ENCODE data around the gene ERFL.
A peak's percentile ranks its signal among the peaks of the same experiment; 100 is the strongest.
"Not testable (repeated sequence)": the region's sequence is repeated elsewhere in the genome, so short reads cannot be mapped to it uniquely, and the experiment has no call there.

The ERFL gene

DNA sequence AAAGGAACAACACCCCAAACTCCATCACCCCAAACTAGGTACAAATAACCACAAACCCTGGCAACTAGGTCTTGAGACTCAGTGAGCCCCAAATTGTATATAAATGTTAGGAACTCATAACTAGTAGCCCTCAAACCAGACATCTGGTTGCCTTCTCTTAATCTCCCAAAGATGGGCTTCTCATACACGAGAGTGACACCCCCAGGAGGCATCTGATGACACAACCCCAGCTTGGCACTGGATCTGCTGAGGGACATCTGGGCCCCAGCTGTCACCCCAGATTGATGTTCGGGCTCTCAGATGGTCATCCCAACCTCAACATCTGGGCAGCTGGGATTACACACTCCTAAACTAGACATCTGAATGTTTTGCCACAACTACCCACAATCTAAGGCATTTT, 16.1 kb upstream of the ERFL start:
- Histone ChIP-seq H3K4me2 (ENCODE audit: low read length) (no peak overlapping the region), H3K4me1 (no peaks in the 10 kb centered on the region), H3K36me3 (ENCODE audit: control insufficient read depth, insufficient read depth, low read length) (no peaks in the 10 kb centered on the region), H3K9ac (no peak overlapping the region), H2AFZ (no peak overlapping the region), H3K27me3 (ENCODE audit: control insufficient read depth, insufficient read depth, low read length) (no peaks in the 10 kb centered on the region), H3K27ac (no peak overlapping the region), H3K9me3 (ENCODE audit: control insufficient read depth, low read length) (no peaks in the 10 kb centered on the region), H3K4me3 (ENCODE audit: low read depth, low read length) (no peak overlapping the region), H3K79me2 (no peaks in the 10 kb centered on the region)
- TF ChIP-seq, protein P1, sequence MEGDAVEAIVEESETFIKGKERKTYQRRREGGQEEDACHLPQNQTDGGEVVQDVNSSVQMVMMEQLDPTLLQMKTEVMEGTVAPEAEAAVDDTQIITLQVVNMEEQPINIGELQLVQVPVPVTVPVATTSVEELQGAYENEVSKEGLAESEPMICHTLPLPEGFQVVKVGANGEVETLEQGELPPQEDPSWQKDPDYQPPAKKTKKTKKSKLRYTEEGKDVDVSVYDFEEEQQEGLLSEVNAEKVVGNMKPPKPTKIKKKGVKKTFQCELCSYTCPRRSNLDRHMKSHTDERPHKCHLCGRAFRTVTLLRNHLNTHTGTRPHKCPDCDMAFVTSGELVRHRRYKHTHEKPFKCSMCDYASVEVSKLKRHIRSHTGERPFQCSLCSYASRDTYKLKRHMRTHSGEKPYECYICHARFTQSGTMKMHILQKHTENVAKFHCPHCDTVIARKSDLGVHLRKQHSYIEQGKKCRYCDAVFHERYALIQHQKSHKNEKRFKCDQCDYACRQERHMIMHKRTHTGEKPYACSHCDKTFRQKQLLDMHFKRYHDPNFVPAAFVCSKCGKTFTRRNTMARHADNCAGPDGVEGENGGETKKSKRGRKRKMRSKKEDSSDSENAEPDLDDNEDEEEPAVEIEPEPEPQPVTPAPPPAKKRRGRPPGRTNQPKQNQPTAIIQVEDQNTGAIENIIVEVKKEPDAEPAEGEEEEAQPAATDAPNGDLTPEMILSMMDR (IDR thresholded peaks at IDR 0.05): no peak

GRCh38 chr19:41941410-41942202, 13.4 kb upstream of the ERFL start:
- TF ChIP-seq, protein P1 (IDR thresholded peaks at IDR 0.05): no peak
- Histone ChIP-seq H3K27ac (no peak overlapping the region), H3K36me3 (ENCODE audit: control insufficient read depth, insufficient read depth, low read length) (no peaks in the 10 kb centered on the region), H2AFZ (no peak overlapping the region), H3K79me2 (no peaks in the 10 kb centered on the region), H3K9me3 (ENCODE audit: control insufficient read depth, low read length) (no peaks in the 10 kb centered on the region), H3K27me3 (ENCODE audit: control insufficient read depth, insufficient read depth, low read length) (no peaks in the 10 kb centered on the region), H3K4me2 (ENCODE audit: low read length) (no peak overlapping the region), H3K4me1 (no peaks in the 10 kb centered on the region), H3K4me3 (ENCODE audit: low read depth, low read length) (no peak overlapping the region), H3K9ac (no peak overlapping the region)

DNA sequence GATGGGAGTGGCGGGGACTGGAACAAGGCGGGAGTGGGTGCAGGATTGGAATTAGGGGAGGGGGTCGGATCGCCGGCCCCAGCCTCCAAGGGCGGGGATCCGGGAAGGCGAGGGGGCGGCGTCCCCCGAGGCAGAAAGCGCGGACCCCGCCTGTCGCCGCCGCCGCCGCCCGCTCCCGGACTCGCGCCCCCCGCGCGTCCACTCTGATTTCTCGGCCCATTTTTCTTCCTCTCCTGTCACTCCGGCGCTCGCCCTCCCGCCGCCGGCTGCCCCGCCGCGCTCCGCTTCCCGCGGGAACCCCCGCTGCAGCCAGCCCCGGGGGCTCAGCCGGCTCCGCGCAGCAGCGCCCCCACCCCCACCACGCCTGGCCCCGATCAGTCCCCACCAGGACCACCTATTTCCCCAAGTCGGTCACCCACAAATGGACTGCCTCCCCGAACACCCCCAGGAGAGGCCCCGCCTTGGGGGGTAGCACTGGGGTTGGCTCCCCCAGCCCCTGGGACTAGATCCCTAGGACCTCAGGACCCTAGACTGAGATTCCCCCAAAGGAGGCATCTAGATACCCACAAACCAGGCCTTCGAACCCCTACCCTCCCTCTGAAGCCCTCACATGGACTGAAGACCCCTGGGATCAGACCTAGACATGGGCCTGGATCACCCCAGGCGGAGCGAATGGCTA, 12.6 kb upstream of the ERFL start:
- Histone ChIP-seq H3K4me1 (no peaks in the 10 kb centered on the region), H3K4me3 (ENCODE audit: low read depth, low read length) (peak overlapping the region; percentile 80), H3K27me3 (ENCODE audit: control insufficient read depth, insufficient read depth, low read length) (no peaks in the 10 kb centered on the region), H3K36me3 (ENCODE audit: control insufficient read depth, insufficient read depth, low read length) (no peaks in the 10 kb centered on the region), H2AFZ (peak overlapping the region; percentile 93), H3K79me2 (no peaks in the 10 kb centered on the region), H3K4me2 (ENCODE audit: low read length) (peak overlapping the region; percentile 97), H3K9ac (no peak overlapping the region), H3K9me3 (ENCODE audit: control insufficient read depth, low read length) (no peaks in the 10 kb centered on the region), H3K27ac (no peak overlapping the region)
- TF ChIP-seq, protein P1 (IDR thresholded peaks at IDR 0.05): no peak

- peak overlapping the region; percentile 80 for H3K4me3 ChIP-seq (ENCODE audit: low read depth, low read length)
- H3K4me2 ChIP-seq (ENCODE audit: low read length): peak overlapping the region; percentile 97
- no peaks in the 10 kb centered on the region for H3K36me3 ChIP-seq (ENCODE audit: control insufficient read depth, insufficient read depth, low read length)
- H3K9ac ChIP-seq: no peak overlapping the region
- no peaks in the 10 kb centered on the region for H3K79me2 ChIP-seq
- peaks cover 4% of the 10 kb centered on the region for H3K4me1 ChIP-seq
- TF ChIP-seq, protein P1 (IDR thresholded peaks at IDR 0.05): no peak
- H3K27me3 ChIP-seq (ENCODE audit: control insufficient read depth, insufficient read depth, low read length): no peaks in the 10 kb centered on the region
- H3K27ac ChIP-seq: no peak overlapping the region
- H3K9me3 ChIP-seq (ENCODE audit: control insufficient read depth, low read length): no peaks in the 10 kb centered on the region
- peak overlapping the region; percentile 93 for H2AFZ ChIP-seq
These were observed 11.8 kb upstream of the ERFL start for GRCh38 chr19:41939861-41940730.

DNA sequence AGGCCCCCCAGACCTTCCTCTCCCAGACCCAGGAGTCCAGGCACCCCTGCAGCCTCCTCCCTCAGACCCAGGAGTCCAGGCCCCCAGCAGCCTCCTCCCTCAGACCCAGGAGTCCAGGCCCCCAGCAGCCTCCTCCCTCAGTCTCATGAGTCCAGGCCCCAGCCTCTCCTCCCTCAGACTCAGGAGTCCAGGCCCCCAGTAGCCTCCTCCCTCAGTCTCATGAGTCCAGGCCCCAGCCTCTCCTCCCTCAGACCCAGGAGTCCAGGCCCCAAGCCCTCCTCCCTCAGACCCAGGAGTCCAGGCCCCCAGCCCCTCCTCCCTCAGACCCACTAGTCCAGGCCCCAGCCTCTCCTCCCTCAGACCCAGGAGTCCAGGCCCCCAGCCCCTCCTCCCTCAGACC, 11.0 kb upstream of the ERFL start:
- not testable (repeated sequence) for H3K9me3 ChIP-seq (ENCODE audit: control insufficient read depth, low read length); H3K36me3 ChIP-seq (ENCODE audit: control insufficient read depth, insufficient read depth, low read length); H3K27ac ChIP-seq; H3K79me2 ChIP-seq; H3K4me3 ChIP-seq (ENCODE audit: low read depth, low read length); H3K4me2 ChIP-seq (ENCODE audit: low read length); H3K9ac ChIP-seq; H3K27me3 ChIP-seq (ENCODE audit: control insufficient read depth, insufficient read depth, low read length); H2AFZ ChIP-seq; H3K4me1 ChIP-seq

All from parathyroid adenoma (tissue), 2 donors.